Measurements from ENCODE around the gene TRIM66. TPM values are rescaled to one million over a fixed set of nuclear protein-coding genes. Genes with fewer than 3 reads are reported as not detected.

The TRIM66 gene
- total RNA-seq, 4 donors from 2014 or later: 12.1 to 34.2 (median 19.8) TPM

DNA sequence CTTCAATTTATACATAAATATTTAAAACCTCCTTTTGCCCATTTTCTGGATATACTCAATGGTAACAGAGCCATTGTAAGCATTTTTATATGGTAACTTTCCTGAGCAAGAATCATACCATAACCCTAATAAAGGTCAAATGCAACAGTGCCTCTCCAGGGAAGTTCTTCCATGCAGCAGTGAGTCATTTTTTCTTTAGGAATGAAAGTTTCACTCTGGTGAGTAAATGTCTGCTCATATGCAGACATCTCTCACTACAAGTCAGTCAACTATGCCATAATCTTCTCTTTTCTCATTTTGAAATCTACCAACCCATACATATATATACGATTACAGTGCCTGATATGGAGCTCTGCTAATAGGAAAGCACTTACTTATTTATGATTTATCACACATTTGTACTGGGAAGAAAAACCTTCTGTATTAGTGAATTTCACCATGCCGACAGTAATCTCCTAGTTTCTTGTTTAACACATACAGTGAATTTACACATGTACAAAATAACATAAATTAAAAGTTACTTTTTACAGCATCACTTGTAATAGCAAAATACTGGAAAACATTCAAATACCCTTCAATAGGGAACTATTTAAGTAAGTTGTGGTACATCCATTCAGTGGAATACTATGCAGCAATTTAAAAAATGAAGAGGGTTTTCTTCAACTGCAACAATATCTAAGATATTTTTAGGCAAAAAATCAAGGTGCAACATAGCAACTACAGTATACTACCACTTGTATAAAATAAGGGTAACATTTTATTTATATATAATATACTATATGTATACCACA is 104.5 kb downstream of the TRIM66 start:
- no peak for TF ChIP-seq POLR2A (IDR thresholded peaks at IDR 0.05)
- TF ChIP-seq, protein P1, sequence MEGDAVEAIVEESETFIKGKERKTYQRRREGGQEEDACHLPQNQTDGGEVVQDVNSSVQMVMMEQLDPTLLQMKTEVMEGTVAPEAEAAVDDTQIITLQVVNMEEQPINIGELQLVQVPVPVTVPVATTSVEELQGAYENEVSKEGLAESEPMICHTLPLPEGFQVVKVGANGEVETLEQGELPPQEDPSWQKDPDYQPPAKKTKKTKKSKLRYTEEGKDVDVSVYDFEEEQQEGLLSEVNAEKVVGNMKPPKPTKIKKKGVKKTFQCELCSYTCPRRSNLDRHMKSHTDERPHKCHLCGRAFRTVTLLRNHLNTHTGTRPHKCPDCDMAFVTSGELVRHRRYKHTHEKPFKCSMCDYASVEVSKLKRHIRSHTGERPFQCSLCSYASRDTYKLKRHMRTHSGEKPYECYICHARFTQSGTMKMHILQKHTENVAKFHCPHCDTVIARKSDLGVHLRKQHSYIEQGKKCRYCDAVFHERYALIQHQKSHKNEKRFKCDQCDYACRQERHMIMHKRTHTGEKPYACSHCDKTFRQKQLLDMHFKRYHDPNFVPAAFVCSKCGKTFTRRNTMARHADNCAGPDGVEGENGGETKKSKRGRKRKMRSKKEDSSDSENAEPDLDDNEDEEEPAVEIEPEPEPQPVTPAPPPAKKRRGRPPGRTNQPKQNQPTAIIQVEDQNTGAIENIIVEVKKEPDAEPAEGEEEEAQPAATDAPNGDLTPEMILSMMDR (IDR thresholded peaks at IDR 0.05): no peak
- Histone ChIP-seq H3K27me3 (no peaks in the 10 kb centered on the region), H3K27ac (no peak overlapping the region)

DNA sequence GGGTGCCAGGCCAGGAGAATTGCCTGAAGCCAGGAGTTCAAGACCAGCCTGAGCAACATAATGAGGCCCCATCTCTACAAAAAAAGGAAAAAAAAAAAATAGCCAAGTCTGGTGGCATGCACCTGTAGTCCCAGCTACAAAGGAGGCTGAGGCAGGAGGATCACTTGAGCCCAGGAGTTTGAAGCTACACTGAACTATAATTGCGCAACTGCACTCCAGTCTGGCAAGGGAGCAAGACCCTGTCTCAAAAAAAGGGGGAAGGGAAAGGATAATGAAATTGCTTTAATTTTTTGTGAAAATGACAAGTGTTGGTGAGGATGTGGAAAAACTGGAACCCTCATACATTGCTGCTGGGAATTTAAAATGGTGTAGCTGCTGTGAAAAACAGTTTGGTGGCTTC is 107.7 kb downstream of the TRIM66 start:
- Histone ChIP-seq H3K36me3 (no peaks in the 10 kb centered on the region), H3K27ac (no peak overlapping the region), H3K4me3 (no peak overlapping the region), H3K9me3 (no peaks in the 10 kb centered on the region), H3K4me1 (no peaks in the 10 kb centered on the region), H3K27me3 (no peaks in the 10 kb centered on the region)
- DNase-seq: no peak
- TF ChIP-seq, protein P1 (IDR thresholded peaks at IDR 0.05): no peak
- no peak for TF ChIP-seq POLR2A (IDR thresholded peaks at IDR 0.05)

More for the DNA sequence above, 104.5 kb downstream of the TRIM66 start:
- Histone ChIP-seq H3K4me3 (no peak overlapping the region), H3K4me1 (no peaks in the 10 kb centered on the region), H3K36me3 (no peaks in the 10 kb centered on the region), H3K9me3 (no peaks in the 10 kb centered on the region)
- no peak for DNase-seq

DNA sequence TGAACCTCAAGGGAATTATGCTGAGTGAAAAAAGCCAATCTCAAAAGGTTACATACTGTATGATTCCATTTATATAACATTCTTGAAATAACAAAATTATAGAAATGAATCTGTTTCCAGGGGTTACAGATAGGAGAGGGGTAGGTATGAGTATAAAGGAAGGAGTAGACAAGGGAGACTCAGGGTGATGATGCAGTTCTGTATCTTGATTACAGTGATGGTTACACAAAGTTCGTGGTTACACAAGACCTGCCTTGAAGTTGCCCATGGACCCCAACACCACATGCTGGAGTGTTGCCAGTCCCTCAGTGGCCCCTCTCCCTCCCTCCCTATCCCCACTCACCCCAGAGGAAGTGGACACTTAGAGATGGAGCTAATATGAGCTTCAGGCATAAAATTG is 108.7 kb downstream of the TRIM66 start:
- Histone ChIP-seq H3K4me1 (no peaks in the 10 kb centered on the region), H3K9me3 (no peaks in the 10 kb centered on the region), H3K4me3 (no peak overlapping the region), H3K27me3 (no peaks in the 10 kb centered on the region), H3K36me3 (no peaks in the 10 kb centered on the region), H3K27ac (no peak overlapping the region)
- DNase-seq: no peak
- TF ChIP-seq POLR2A (IDR thresholded peaks at IDR 0.05): no peak
- TF ChIP-seq, protein P1 (IDR thresholded peaks at IDR 0.05): no peak

DNA sequence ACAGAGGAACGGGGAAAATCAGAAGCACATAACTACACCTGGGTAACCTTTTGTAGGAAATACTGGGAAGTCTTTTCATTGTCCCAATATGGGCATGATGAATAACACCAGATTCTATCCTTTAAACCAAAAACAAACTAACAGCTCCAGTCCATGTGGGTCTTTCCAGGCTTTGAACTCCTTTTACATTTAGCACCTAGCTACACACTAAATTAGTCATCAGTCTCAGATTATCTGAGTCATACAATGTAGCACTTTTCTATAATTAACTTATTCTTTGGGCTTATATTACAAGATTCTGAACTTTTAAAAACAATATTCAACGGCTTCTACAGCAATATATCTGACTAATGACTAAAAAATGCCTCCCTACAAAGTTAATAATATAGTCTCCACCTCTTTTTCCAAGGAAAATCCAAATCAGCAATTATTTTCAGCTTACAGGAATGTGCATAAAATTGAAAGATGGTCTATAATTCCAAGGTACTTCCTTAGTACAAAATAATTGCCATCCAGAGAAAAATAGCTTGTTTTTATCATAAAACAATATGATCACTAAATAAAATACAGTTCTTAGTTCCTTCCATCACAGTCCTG is 114.8 kb downstream of the TRIM66 start:
- Histone ChIP-seq H3K9me3 (no peaks in the 10 kb centered on the region), H3K4me3 (no peak overlapping the region), H3K36me3 (no peaks in the 10 kb centered on the region), H3K4me1 (no peaks in the 10 kb centered on the region), H3K27me3 (no peaks in the 10 kb centered on the region), H3K27ac (no peak overlapping the region)
- TF ChIP-seq POLR2A (IDR thresholded peaks at IDR 0.05): no peak
- TF ChIP-seq, protein P1 (IDR thresholded peaks at IDR 0.05): no peak
- no peak for DNase-seq

DNA sequence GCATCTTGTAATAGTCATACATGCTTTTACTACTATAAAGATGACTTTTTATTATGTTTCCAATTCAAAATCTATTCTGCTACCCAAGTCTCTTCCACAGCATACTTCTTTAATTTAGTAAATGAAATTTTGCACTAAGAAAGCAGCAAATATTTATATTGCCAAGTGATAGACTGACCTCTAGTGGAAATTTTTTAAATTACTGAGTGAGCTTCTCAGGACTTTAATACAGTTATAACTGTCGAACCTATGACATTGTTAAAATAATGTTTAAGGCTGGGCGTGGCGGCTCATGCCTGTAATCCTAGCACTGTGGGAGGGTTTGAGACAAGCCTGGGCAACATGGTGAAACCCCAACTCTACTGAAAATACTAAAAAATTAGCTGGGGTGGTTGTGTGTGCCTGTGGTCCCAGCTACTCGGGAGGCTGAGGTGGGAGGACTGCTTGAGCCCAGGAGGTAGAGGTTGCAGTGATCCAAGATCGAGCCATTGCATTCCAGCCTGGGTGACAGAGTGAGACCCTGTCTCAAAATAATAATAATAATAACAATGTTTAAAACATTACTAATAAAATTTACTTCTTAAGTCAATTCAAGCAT is 115.8 kb downstream of the TRIM66 start:
- no peaks in the 10 kb centered on the region for H3K9me3 ChIP-seq
- TF ChIP-seq, protein P1 (IDR thresholded peaks at IDR 0.05): peak; percentile 28 to 75 (median 68)
- TF ChIP-seq POLR2A (IDR thresholded peaks at IDR 0.05): no peak
- H3K4me1 ChIP-seq: no peaks in the 10 kb centered on the region
- no peaks in the 10 kb centered on the region for H3K27me3 ChIP-seq
- no peaks in the 10 kb centered on the region for H3K36me3 ChIP-seq
- no peak overlapping the region for H3K4me3 ChIP-seq
- no peak for DNase-seq
- H3K27ac ChIP-seq: no peak overlapping the region

Measured in Peyer's patch (tissue), 4 donors.